Pulmonary artery endothelial cell (primary cell): ENCODE measurements around the gene TVP23B. TPM values are rescaled to one million over a fixed set of nuclear protein-coding genes. Genes with fewer than 3 reads are reported as not detected.
A peak's percentile ranks its signal among the peaks of the same experiment; 100 is the strongest.
"Not testable (repeated sequence)": the region's sequence is repeated elsewhere in the genome, so short reads cannot be mapped to it uniquely, and the experiment has no call there.

Source experiments
- DNase-seq: peaks from one replicate; pipeline ENCODE4 v3.0.0-alpha.2; 2011; ENCODE audit warnings: low read depth, low spot score
- total RNA-seq: library from RNA; depleted of rRNA; stranded (reverse); fragments of >200 nt; gene quantifications from 2 replicates; pipeline ENCODE4 v1.2.3, GENCODE V29; 2014

The TVP23B gene
- total RNA-seq, 1 donor from 2014 or later = 46.3 TPM

DNA sequence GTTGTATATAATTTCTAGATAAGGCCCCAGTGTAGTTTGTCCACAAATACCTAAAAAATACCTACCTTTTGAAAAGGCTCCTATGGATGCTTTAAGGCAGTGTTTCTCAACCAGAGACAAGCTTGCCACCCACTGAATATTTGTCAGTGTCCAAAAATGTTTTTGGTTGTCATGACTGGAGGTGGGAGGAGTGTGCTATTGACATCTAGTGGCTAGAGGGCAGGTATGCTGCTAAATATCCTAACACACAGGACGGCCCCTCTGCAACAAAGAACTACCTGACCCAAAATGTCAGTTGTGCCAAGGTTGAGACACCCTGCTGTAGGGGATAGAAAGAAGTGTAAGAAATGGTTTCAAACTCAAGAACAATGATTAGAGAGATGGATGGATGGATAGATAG lies 10.4 kb downstream of the TVP23B start:
- DNase-seq = not testable (repeated sequence)

DNA sequence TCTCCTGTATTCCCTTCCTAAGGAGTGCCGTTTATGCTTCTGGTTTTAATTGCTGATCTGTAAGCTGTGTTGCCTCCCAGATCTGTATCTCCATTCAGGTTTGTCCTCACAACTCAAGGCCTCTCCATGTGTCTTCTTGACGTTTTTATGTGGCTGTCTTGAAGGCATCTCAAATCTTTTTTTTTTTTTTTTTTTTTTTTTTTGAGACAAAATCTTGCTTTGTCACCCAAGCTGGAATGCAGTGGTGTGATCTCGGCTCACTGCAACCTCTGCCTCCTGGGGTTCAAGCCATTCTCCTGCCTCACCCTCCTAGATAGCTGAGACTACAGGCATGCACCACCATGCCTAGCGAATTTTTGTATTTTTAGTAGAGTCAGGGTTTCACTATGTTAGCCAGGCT lies 13.9 kb downstream of the TVP23B start:
- DNase-seq = not testable (repeated sequence)

DNA sequence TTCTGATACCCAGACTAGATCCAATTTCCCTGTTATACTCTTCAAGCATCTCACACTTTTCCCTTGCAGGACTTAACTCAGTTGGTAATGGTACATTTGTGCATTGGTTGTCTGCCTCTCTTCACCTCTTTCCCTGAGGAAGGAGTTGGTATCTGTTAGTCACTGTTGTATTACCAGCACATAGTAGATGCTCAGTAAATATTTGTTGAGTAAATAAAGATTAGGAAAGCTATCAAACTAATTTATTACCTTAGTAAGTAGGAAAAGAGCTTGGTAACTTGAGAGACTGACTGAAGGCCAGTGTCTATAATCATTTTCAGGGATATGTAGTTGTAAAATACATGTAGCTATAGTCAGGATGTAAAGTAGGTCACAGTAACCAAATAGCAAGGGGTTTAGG lies 15.9 kb downstream of the TVP23B start:
- DNase-seq = not testable (repeated sequence)

DNA sequence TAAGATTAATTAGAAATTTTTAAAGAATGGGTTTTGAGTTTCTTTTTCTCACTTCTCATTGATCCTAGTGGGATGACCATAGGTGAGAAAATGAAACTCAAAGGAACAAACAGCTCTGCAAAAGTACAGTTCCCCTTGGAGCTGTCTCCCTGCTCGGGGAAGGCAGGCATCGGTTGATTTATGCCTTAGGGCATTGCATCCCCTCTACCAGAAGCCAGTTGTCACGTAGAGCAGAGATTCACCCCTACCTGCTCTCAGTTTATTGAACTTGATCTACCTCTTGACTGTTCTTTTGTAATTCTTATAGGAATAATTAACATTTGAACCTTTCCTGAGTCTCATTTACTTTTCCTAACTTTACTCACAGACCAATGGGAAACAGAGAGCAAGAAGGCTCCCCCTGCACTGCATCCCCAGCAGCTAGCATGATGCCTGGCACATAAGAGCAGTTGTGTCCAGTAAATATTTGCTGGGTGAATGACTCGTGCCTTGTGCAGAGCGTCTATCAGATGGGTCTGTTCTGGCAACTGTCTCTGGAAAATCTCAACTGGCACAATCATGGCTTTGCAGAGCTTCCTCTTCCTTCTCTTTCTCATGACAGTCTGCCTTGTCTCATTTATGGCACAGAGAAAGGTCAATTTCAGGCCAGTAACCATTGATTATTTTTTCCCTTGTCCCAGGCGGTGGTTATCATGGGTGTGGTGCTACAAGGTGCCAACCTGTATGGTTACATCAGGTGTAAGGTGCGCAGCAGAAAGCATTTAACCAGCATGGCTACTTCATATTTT lies 22.7 kb downstream of the TVP23B start:
- not testable (repeated sequence) for DNase-seq

DNA sequence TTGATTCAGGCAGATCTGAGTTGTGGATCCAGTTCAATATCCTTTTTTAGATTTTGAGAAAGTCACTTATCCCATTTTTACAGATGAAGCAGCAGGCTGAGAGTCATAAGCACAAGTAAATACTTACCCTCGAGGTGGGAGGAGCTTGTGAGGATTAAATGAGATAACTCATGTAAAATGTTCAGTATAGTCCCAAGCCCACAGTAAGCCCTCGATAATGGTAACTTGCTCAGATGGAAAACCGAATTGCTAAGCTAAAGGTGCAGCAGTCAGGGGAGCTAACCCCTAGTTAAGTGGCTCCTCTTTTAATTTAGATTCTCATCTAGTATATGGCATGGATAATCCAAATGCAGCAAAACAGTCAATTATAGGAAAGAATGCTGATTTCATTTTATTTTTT lies 34.9 kb downstream of the TVP23B start:
- not testable (repeated sequence) for DNase-seq

GRCh38 chr17:18816489-18817371 lies 35.7 kb downstream of the TVP23B start:
- peak; percentile 33 for DNase-seq

DNA sequence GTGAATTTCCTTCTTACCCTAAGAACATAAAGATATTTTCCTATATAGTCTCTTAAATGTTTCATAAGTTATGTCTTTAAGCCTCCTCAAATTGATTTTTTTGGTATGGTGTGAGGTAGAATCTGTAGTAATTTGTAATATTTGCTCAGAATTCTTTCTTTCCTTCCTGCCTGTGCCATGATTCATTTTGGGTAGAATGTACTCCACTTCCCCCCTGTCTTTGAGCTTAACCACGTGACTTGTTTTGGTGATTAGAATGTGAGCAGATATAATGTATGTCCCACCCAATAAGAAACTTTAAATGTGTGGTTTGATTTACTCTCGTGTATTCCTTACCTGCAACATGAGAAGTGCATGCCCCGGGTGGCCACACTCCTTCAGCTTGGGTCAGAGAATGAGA lies 40.4 kb downstream of the TVP23B start:
- not testable (repeated sequence) for DNase-seq

DNA sequence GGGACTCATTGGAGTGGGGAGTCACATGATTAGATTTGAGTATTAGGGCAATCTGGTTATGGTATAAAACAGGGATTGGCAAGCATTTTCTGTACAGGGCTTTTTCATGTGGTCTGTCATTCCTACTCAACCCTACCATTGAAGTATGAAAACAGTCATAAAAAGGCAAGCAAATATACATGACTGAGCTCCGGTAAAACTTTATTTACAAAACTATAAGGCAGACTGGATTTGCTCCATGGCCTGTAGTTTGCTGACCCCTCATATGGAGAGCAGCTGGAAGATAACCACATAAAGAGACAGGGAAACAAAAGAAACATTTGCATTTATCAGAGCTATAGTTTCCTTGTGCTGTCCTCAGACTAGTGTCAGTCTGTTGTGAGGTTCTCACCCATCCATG lies 46.6 kb downstream of the TVP23B start:
- not testable (repeated sequence) for DNase-seq

DNA sequence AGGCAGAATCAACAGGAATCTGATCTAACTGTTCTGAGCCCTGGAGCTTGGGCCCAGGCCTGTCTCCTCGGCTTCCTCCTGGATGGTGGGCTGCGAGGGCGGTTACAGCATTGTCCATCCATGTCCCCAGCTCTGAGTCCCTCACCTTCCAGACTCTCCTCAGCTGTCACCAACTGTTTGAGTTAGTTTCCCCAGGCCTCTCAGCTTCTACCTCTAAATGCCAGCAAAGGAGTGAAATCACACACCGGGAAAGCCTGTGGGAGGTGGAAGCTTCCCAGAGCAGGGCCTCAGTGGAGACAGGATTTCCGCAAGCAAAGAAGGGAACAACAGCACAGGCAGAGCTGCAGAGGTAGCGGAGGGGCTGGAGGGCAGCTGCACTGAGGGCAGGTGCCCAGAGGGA lies 67.5 kb downstream of the TVP23B start:
- no peak for DNase-seq

- DNase-seq = no peak
Observed at GRCh38 chr17:18850679-18851078, 69.7 kb downstream of the TVP23B start.

GRCh38 chr17:18851201-18851600 lies 70.2 kb downstream of the TVP23B start:
- DNase-seq = no peak

- DNase-seq = no peak
Observed at GRCh38 chr17:18854956-18855355, 74.0 kb downstream of the TVP23B start.

- peak; percentile 81 for DNase-seq
Observed at GRCh38 chr17:18855831-18856569, 75.0 kb downstream of the TVP23B start.

Other genes with a start within 250 kb of the TVP23B start
- gene TBC1D28, start 136.8 kb upstream of the TVP23B start, total RNA-seq = not detected in 2 replicates
- 3.5 and 3.9 TPM in 2 replicates for gene FOXO3B, start 98.9 kb upstream of the TVP23B start, total RNA-seq
- under 0.01 TPM in 1 of 2 replicates, not detected in the other for gene FBXW10, start 37.1 kb upstream of the TVP23B start, total RNA-seq
- gene PRPSAP2, start 76.9 kb downstream of the TVP23B start, total RNA-seq = 37.5 and 47.0 TPM in 2 replicates
- gene SLC5A10, start 171.0 kb downstream of the TVP23B start, total RNA-seq = not detected in 2 replicates
- gene FAM83G, start 223.6 kb downstream of the TVP23B start, total RNA-seq = 13.3 and 13.6 TPM in 2 replicates